HG03442 (cell line): Measurements from ENCODE around the gene SIGMAR1.

Experiments
- ATAC-seq: cut with Tn5 transposase; IDR thresholded peaks from one replicate; pipeline ENCODE4 v1.9.1; 2021; ENCODE audit warnings: mild to moderate bottlenecking, moderate library complexity; ENCODE audit not compliant: unreplicated experiment

Gene SIGMAR1

GRCh38 chr9:34633166-34633565, 4.4 kb downstream of the SIGMAR1 start:
- no peak for ATAC-seq

- ATAC-seq = no peak
Observed at GRCh38 chr9:34630402-34631154, 7.0 kb downstream of the SIGMAR1 start.

- ATAC-seq = no peak
Observed at GRCh38 chr9:34629491-34629808, 8.1 kb downstream of the SIGMAR1 start.

- no peak for ATAC-seq
Observed at GRCh38 chr9:34628656-34629490, 8.7 kb downstream of the SIGMAR1 start, which contains the start of gene ARID3C. ARID3C (minus strand) TSS chr9:34629066; CDS start chr9:34628014, 1,052 bp downstream.

GRCh38 chr9:34627716-34628655, 9.6 kb downstream of the SIGMAR1 start:
- ATAC-seq = no peak

GRCh38 chr9:34625186-34625486, 12.5 kb downstream of the SIGMAR1 start:
- ATAC-seq = no peak

- ATAC-seq = no peak
Observed at GRCh38 chr9:34624475-34625185, 13.0 kb downstream of the SIGMAR1 start.

- no peak for ATAC-seq
Observed at GRCh38 chr9:34623374-34624235, 14.0 kb downstream of the SIGMAR1 start.

GRCh38 chr9:34620061-34620994, 17.3 kb downstream of the SIGMAR1 start, which contains the start of gene DCTN3:
DCTN3 (minus strand) TSS chr9:34620495; CDS start chr9:34620464, 31 bp downstream.
- ATAC-seq = peak; percentile 98

- no peak for ATAC-seq
Observed at GRCh38 chr9:34615132-34615531, 22.5 kb downstream of the SIGMAR1 start.

GRCh38 chr9:34612788-34613390, 24.7 kb downstream of the SIGMAR1 start:
- no peak for ATAC-seq

- peak; percentile 83 for ATAC-seq
Observed at GRCh38 chr9:34611811-34612787, 25.5 kb downstream of the SIGMAR1 start, which contains the start of gene RPP25L. RPP25L (minus strand) TSS chr9:34612097; CDS start chr9:34611296, 801 bp downstream.

GRCh38 chr9:34611251-34611810, 26.3 kb downstream of the SIGMAR1 start:
- ATAC-seq = peak; percentile 5

- no peak for ATAC-seq
Observed at GRCh38 chr9:34610434-34611206, 27.0 kb downstream of the SIGMAR1 start.

- no peak for ATAC-seq
Observed at GRCh38 chr9:34607331-34607730, 30.3 kb downstream of the SIGMAR1 start.

GRCh38 chr9:34606905-34607304, 30.7 kb downstream of the SIGMAR1 start:
- no peak for ATAC-seq
